Superior temporal gyrus (tissue), 1 donor: ENCODE measurements around the gene PPT2.
A peak's percentile ranks its signal among the peaks of the same experiment; 100 is the strongest.
"Not testable (repeated sequence)": the region's sequence is repeated elsewhere in the genome, so short reads cannot be mapped to it uniquely, and the experiment has no call there.

Source experiments
- DNase-seq: peaks from one replicate; pipeline ENCODE4 v3.0.0-alpha.2; 2016; ENCODE audit errors: extremely low spot score

The PPT2 gene

GRCh38 chr6:32176476-32177182 lies 22.7 kb downstream of the PPT2 start:
- DNase-seq, result peak; percentile 55

- no peak for DNase-seq
These were observed 23.3 kb downstream of the PPT2 start for GRCh38 chr6:32177183-32177787.

GRCh38 chr6:32177788-32178546 lies 24.0 kb downstream of the PPT2 start, which contains the start of gene RNF5:
Gene RNF5 (plus strand): TSS chr6:32178405. CDS start chr6:32178512, 107 bp downstream.
- peak; percentile 100 for DNase-seq

- no peak for DNase-seq
These were observed 24.9 kb downstream of the PPT2 start for GRCh38 chr6:32178547-32179440.

GRCh38 chr6:32179766-32180405 lies 25.9 kb downstream of the PPT2 start:
- no peak for DNase-seq

GRCh38 chr6:32181148-32181702 lies 27.3 kb downstream of the PPT2 start:
- no peak for DNase-seq

GRCh38 chr6:32181915-32182529 lies 28.1 kb downstream of the PPT2 start:
- DNase-seq, result no peak

GRCh38 chr6:32182555-32182981 lies 28.6 kb downstream of the PPT2 start:
- DNase-seq, result no peak

- no peak for DNase-seq
These were observed 29.1 kb downstream of the PPT2 start for GRCh38 chr6:32183030-32183429.

- DNase-seq, result no peak
These were observed 29.6 kb downstream of the PPT2 start for GRCh38 chr6:32183483-32184083.

GRCh38 chr6:32184084-32184640 lies 30.2 kb downstream of the PPT2 start, which contains the start of gene AGER:
Gene AGER (minus strand): TSS chr6:32184253. CDS start chr6:32184222, 31 bp downstream.
- DNase-seq, result no peak

- DNase-seq, result not testable (repeated sequence)
These were observed 31.8 kb downstream of the PPT2 start for GRCh38 chr6:32185681-32186131.

- DNase-seq, result not testable (repeated sequence)
These were observed 32.4 kb downstream of the PPT2 start for GRCh38 chr6:32186151-32186840.

- no peak for DNase-seq
These were observed 33.2 kb downstream of the PPT2 start for GRCh38 chr6:32187009-32187709.

GRCh38 chr6:32187725-32188380 lies 33.9 kb downstream of the PPT2 start:
- not testable (repeated sequence) for DNase-seq

- no peak for DNase-seq
These were observed 34.6 kb downstream of the PPT2 start for GRCh38 chr6:32188381-32189068.
